HL-60 (cell line): ENCODE measurements around the gene KIAA0319L.

ENCODE experiments used
- DNase-seq, 2 experiments: peaks; one replicate each; pipeline ENCODE4 v3.0.0-alpha.2; 2010 to 2020; ENCODE audit warnings: low read depth in 1 of 2, low spot score in 1 of 2
- H3K27ac ChIP-seq: fragments of 250-450 bp; sonication (Bioruptor Pico); replicated peaks from 2 replicates; pipeline ENCODE4 v1.5.1; 2020; ENCODE audit warnings: mild to moderate bottlenecking, moderate library complexity
- H3K27me3 ChIP-seq: fragments of 250-450 bp; sonication (Bioruptor Pico); 2 replicates; pipeline ENCODE4 v1.5.1; 2021; ENCODE audit warnings: mild to moderate bottlenecking, moderate library complexity; ENCODE audit not compliant: insufficient read depth, poor library complexity, severe bottlenecking
- H3K4me3 ChIP-seq: replicated peaks from 2 replicates; pipeline ENCODE4 v1.5.1; 2011; ENCODE audit warnings: mild to moderate bottlenecking, control low read depth, low read length; ENCODE audit not compliant: insufficient read depth
- GABPA ChIP-seq: IDR thresholded peaks from 2 replicates; pipeline ENCODE4 v1.6.1; 2012; ENCODE audit warnings: low read depth
- POLR2AphosphoS5 ChIP-seq: IDR thresholded peaks from 2 replicates; pipeline ENCODE4 v1.6.1; 2012; ENCODE audit warnings: low read depth
- REST ChIP-seq: IDR thresholded peaks from 2 replicates; pipeline ENCODE4 v1.6.1; 2012; ENCODE audit warnings: low read depth; ENCODE audit not compliant: insufficient replicate concordance
- SPI1 ChIP-seq: IDR thresholded peaks from 2 replicates; pipeline ENCODE4 v1.6.1; 2012; ENCODE audit warnings: low read depth, mild to moderate bottlenecking, borderline replicate concordance
- TF ChIP-seq, protein P1 (sequence below): IDR thresholded peaks from one replicate; pipeline ENCODE4 v1.5.1; 2011; ENCODE audit warnings: low read length, control low read depth, inconsistent platforms; ENCODE audit not compliant: insufficient read depth

KIAA0319L gene

GRCh38 chr1:35575416-35575958 lies 18.3 kb upstream of the KIAA0319L start:
- Histone ChIP-seq H3K27me3 (no peaks in the 10 kb centered on the region), H3K27ac (peak overlapping the region; percentile 34), H3K4me3 (no peak overlapping the region)
- TF ChIP-seq POLR2AphosphoS5 (no peak), SPI1 (no peak), GABPA (no peak), REST (no peak)
- TF ChIP-seq, protein P1, sequence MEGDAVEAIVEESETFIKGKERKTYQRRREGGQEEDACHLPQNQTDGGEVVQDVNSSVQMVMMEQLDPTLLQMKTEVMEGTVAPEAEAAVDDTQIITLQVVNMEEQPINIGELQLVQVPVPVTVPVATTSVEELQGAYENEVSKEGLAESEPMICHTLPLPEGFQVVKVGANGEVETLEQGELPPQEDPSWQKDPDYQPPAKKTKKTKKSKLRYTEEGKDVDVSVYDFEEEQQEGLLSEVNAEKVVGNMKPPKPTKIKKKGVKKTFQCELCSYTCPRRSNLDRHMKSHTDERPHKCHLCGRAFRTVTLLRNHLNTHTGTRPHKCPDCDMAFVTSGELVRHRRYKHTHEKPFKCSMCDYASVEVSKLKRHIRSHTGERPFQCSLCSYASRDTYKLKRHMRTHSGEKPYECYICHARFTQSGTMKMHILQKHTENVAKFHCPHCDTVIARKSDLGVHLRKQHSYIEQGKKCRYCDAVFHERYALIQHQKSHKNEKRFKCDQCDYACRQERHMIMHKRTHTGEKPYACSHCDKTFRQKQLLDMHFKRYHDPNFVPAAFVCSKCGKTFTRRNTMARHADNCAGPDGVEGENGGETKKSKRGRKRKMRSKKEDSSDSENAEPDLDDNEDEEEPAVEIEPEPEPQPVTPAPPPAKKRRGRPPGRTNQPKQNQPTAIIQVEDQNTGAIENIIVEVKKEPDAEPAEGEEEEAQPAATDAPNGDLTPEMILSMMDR: no peak
- DNase-seq: no peak

GRCh38 chr1:35574655-35575415 lies 17.6 kb upstream of the KIAA0319L start:
- TF ChIP-seq SPI1: peak; percentile 17; the same call in 1 of the 2 replicates
- TF ChIP-seq GABPA: no peak
- no peak for TF ChIP-seq POLR2AphosphoS5
- TF ChIP-seq REST: no peak
- TF ChIP-seq, protein P1: no peak
- no peak overlapping the region for H3K27ac ChIP-seq
- no peaks in the 10 kb centered on the region for H3K27me3 ChIP-seq
- DNase-seq: no peak
- H3K4me3 ChIP-seq: no peak overlapping the region

DNA sequence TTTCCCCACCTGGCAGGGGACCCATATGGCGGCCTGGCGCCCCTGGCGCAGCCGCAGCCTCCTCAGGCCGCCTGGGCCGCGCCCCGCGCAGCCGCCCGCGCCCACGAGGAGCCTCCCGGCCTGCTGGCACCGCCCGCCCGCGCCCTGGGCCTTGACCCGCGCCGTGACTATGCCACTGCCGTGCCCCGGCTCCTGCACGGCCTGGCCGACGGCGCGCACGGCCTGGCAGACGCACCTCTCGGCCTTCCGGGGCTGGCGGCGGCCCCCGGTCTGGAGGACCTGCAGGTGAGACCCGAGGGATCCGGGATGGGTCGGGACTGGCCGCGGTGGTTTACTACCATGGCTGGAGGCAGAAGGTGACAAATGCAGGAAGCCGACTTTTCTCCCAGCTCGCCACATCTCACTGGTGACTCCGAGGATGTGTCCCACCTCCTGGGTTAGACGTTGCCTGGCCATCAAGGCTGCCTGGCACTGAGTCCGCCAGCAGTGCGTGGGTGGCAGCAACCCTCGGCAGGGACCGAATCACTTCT lies 17.0 kb upstream of the KIAA0319L start:
- no peak overlapping the region for H3K27ac ChIP-seq
- no peak overlapping the region for H3K4me3 ChIP-seq
- no peaks in the 10 kb centered on the region for H3K27me3 ChIP-seq
- no peak for TF ChIP-seq POLR2AphosphoS5
- DNase-seq: no peak

GRCh38 chr1:35573198-35574124 lies 16.3 kb upstream of the KIAA0319L start, which contains the start of gene TFAP2E:
Gene TFAP2E, plus strand, starts transcription at chr1:35573314. Its CDS starts 264 bp downstream, at chr1:35573578.
- Histone ChIP-seq H3K27ac (no peak within 1 kb of the TSS), H3K27me3 (no peaks in the 10 kb centered on the region), H3K4me3 (no peak within 1 kb of the TSS)
- no peak for DNase-seq
- TF ChIP-seq SPI1: no peak
- no peak for TF ChIP-seq GABPA
- TF ChIP-seq, protein P1: no peak
- TF ChIP-seq REST: no peak
- no peak for TF ChIP-seq POLR2AphosphoS5
